Activated naive CD4-positive, alpha-beta T cell treated with anti-CD3 and anti-CD28 coated beads, Interleukin-2, amount 50 U/mL, for 16 hours (primary cell): ENCODE results near the gene FEZ2.
A peak's percentile ranks its signal among the peaks of the same experiment; 100 is the strongest.
"Not testable (repeated sequence)": the region's sequence is repeated elsewhere in the genome, so short reads cannot be mapped to it uniquely, and the experiment has no call there.

Experiments used
- DNase-seq: peaks from one replicate; pipeline ENCODE4 v3.0.0-alpha.2; 2020

Gene FEZ2

GRCh38 chr2:36597532-36598377 lies at the start of gene FEZ2:
Gene FEZ2, minus strand, starts transcription at chr2:36598168. Its CDS starts 26 bp downstream, at chr2:36598142.
- peak; percentile 71 for DNase-seq

GRCh38 chr2:36634981-36635597 lies 37.1 kb upstream of the FEZ2 start:
- DNase-seq: no peak

- DNase-seq: no peak
Observed at GRCh38 chr2:36633470-36634092, 35.6 kb upstream of the FEZ2 start.

GRCh38 chr2:36626756-36627155 lies 28.8 kb upstream of the FEZ2 start:
- DNase-seq: no peak

GRCh38 chr2:36626071-36626470 lies 28.1 kb upstream of the FEZ2 start:
- no peak for DNase-seq

GRCh38 chr2:36625304-36625703 lies 27.3 kb upstream of the FEZ2 start:
- DNase-seq: no peak

- no peak for DNase-seq
Observed at GRCh38 chr2:36620321-36620720, 22.4 kb upstream of the FEZ2 start.

GRCh38 chr2:36618381-36618780 lies 20.4 kb upstream of the FEZ2 start:
- DNase-seq: no peak

- no peak for DNase-seq
Observed at GRCh38 chr2:36616947-36617346, 19.0 kb upstream of the FEZ2 start.

GRCh38 chr2:36615222-36615621 lies 17.3 kb upstream of the FEZ2 start:
- DNase-seq: no peak

- DNase-seq: no peak
Observed at GRCh38 chr2:36613801-36614200, 15.8 kb upstream of the FEZ2 start.

- DNase-seq: no peak
Observed at GRCh38 chr2:36611316-36611990, 13.5 kb upstream of the FEZ2 start.

GRCh38 chr2:36609507-36609906 lies 11.5 kb upstream of the FEZ2 start:
- no peak for DNase-seq

- no peak for DNase-seq
Observed at GRCh38 chr2:36607947-36608346, 10.0 kb upstream of the FEZ2 start.

- no peak for DNase-seq
Observed at GRCh38 chr2:36606925-36607324, 9.0 kb upstream of the FEZ2 start.

- DNase-seq: no peak
Observed at GRCh38 chr2:36605273-36605672, 7.3 kb upstream of the FEZ2 start.

GRCh38 chr2:36603629-36604028 lies 5.7 kb upstream of the FEZ2 start:
- DNase-seq: not testable (repeated sequence)

- DNase-seq: no peak
Observed at GRCh38 chr2:36597003-36597531, 901 bp downstream of the FEZ2 start.

- no peak for DNase-seq
Observed at GRCh38 chr2:36596397-36596796, 1.6 kb downstream of the FEZ2 start.

GRCh38 chr2:36594849-36595248 lies 3.1 kb downstream of the FEZ2 start:
- DNase-seq: no peak

GRCh38 chr2:36589230-36589630 lies 8.7 kb downstream of the FEZ2 start:
- no peak for DNase-seq

- no peak for DNase-seq
Observed at GRCh38 chr2:36587556-36587955, 10.4 kb downstream of the FEZ2 start.

GRCh38 chr2:36587101-36587500 lies 10.9 kb downstream of the FEZ2 start:
- DNase-seq: no peak
